Esophagus squamous epithelium (tissue), 5 donors: ENCODE data around the gene TMEM255B. TPM values are rescaled to one million over a fixed set of nuclear protein-coding genes. Genes with fewer than 3 reads are reported as not detected.
A peak's percentile ranks its signal among the peaks of the same experiment; 100 is the strongest.

ENCODE experiments used
- DNase-seq: peaks from one replicate; lab custom pipeline; 2025; lab: John Stamatoyannopoulos, UW
- H3K27ac ChIP-seq, 4 donors: fragments of 200-600 bp; sonication (generic); one replicate each; pipeline ENCODE4 v1.5.1; 2016 to 2019; ENCODE audit warnings: mild to moderate bottlenecking in 1 of 4
- H3K27me3 ChIP-seq, 4 donors: fragments of 200-600 bp; sonication (generic); 1 replicate in 3 of 4; 2 replicates in 1 of 4; pipeline versions ENCODE4 v1.5.1 to v1.6.0; 2017 to 2021; ENCODE audit warnings: antibody characterized with exemption in 1 of 4
- H3K36me3 ChIP-seq, 3 donors: fragments of 200-600 bp; sonication (generic); one replicate each; pipeline ENCODE4 v1.5.1; 2016 to 2019
- H3K4me1 ChIP-seq, 3 donors: fragments of 200-600 bp; sonication (generic); one replicate each; pipeline ENCODE4 v1.5.1; 2017 to 2019
- H3K4me3 ChIP-seq, 4 donors: fragments of 200-600 bp; sonication (generic); 1 replicate in 3 of 4; 2 replicates in 1 of 4; pipeline ENCODE4 v1.5.1; 2016 to 2019; ENCODE audit warnings: mild to moderate bottlenecking in 2 of 4, moderate library complexity in 1 of 4
- H3K9me3 ChIP-seq, 3 donors: fragments of 200-600 bp; sonication (generic); one replicate each; pipeline ENCODE4 v1.5.1; 2016 to 2019
- CTCF ChIP-seq, 6 experiments: fragments of 450-650 bp in 4 of 6; fragments of 200-600 bp in 2 of 6; sonication (generic) in 2 of 6; IDR thresholded peaks; one replicate each; pipeline ENCODE4 v1.5.1; 2016 to 2019; ENCODE audit warnings: antibody characterized with exemption in 6 of 6, mild to moderate bottlenecking in 4 of 6, moderate library complexity in 4 of 6
- POLR2A ChIP-seq, 4 donors: fragments of 450-650 bp; IDR thresholded peaks; one replicate each; pipeline ENCODE4 v1.6.1; 2017; ENCODE audit warnings: antibody characterized with exemption in 4 of 4, mild to moderate bottlenecking in 4 of 4, moderate library complexity in 3 of 4
- WGBS, 2 donors: methylation state at CpG; one replicate each; pipeline ENCODE4 v1.1.5; 2018; 5-methylcytosine and 5-hydroxymethylcytosine counted together
- intact Hi-C: fragments of 100-400 bp; cut with DNase I; formaldehyde crosslinking; loops from one replicate; pipeline ENCODE4 v1.15.0; 2022
- total RNA-seq, 4 donors: library from RNA; depleted of rRNA; stranded (reverse); fragments of >200 nt; gene quantifications; one replicate each; pipeline ENCODE4 v1.1.0, GENCODE V29; 2016
- donor health status: DM: yes; HTN: yes; CAD: no.

TMEM255B gene
- total RNA-seq, 4 donors from 2014 or later: 0.30 to 9.2 (median 3.2) TPM; not detected in 1

GRCh38 chr13:113769106-113769505 is 10.1 kb downstream of the TMEM255B start:
- no peak for DNase-seq
- 94% methylated on average over 3 of the region's 5 CpGs; no CpG with 5 or more reads in 1 of the 2 donors for WGBS, 2 donors
- no peak overlapping the region for H3K4me3 ChIP-seq
- intact Hi-C loops: no loop called here
- peaks cover 0 to 4% (median 0%) of the 10 kb centered on the region in 3 donors for H3K4me1 ChIP-seq
- peaks cover 0 to 5% (median 0%) of the 10 kb centered on the region in 4 donors for H3K27me3 ChIP-seq
- H3K27ac ChIP-seq: no peak overlapping the region
- no peak for TF ChIP-seq POLR2A (IDR thresholded peaks at IDR 0.05)
- TF ChIP-seq CTCF (IDR thresholded peaks at IDR 0.05): no peak
- H3K9me3 ChIP-seq: no peaks in the 10 kb centered on the region
- peaks cover 0 to 12% (median 0%) of the 10 kb centered on the region in 3 donors for H3K36me3 ChIP-seq

- peaks cover 0 to 12% (median 0%) of the 10 kb centered on the region in 3 donors for H3K36me3 ChIP-seq
- WGBS, 2 donors: 78% methylated on average over 7 to 10 of the region's 13 CpGs
- no peak overlapping the region for H3K4me3 ChIP-seq
- TF ChIP-seq CTCF (IDR thresholded peaks at IDR 0.05) (no peak), POLR2A (IDR thresholded peaks at IDR 0.05) (no peak)
- DNase-seq: no peak
- H3K4me1 ChIP-seq: peaks cover 0 to 10% (median 0%) of the 10 kb centered on the region in 3 donors
- no peak overlapping the region for H3K27ac ChIP-seq
- intact Hi-C loops: no loop called here
- H3K27me3 ChIP-seq: no peaks in the 10 kb centered on the region
- no peaks in the 10 kb centered on the region for H3K9me3 ChIP-seq
Observed at GRCh38 chr13:113769881-113770280, 10.9 kb downstream of the TMEM255B start.

- Histone ChIP-seq H3K36me3 (peaks cover 0 to 12% (median 0%) of the 10 kb centered on the region in 3 donors), H3K9me3 (no peaks in the 10 kb centered on the region), H3K4me1 (peaks cover 0 to 10% (median 0%) of the 10 kb centered on the region in 3 donors), H3K27ac (no peak overlapping the region), H3K27me3 (peaks cover 0 to 1% (median 0%) of the 10 kb centered on the region in 4 donors), H3K4me3 (no peak overlapping the region)
- intact Hi-C loops: no loop called here
- DNase-seq: no peak
- WGBS, 2 donors: 83% methylated on average over 3 of the region's 8 CpGs; no CpG with 5 or more reads in 1 of the 2 donors
- TF ChIP-seq CTCF (IDR thresholded peaks at IDR 0.05) (no peak), POLR2A (IDR thresholded peaks at IDR 0.05) (no peak)
Observed at GRCh38 chr13:113770441-113770840, 11.4 kb downstream of the TMEM255B start.

GRCh38 chr13:113770937-113771336 is 11.9 kb downstream of the TMEM255B start:
- no peaks in the 10 kb centered on the region for H3K9me3 ChIP-seq
- H3K4me1 ChIP-seq: peaks cover 0 to 9% (median 0%) of the 10 kb centered on the region in 3 donors
- 90 to 95% methylated on average over 3 to 5 of the region's 5 CpGs for WGBS, 2 donors
- no peak overlapping the region for H3K4me3 ChIP-seq
- H3K36me3 ChIP-seq: peaks cover 0 to 12% (median 0%) of the 10 kb centered on the region in 3 donors
- peaks cover 0 to 6% (median 0%) of the 10 kb centered on the region in 4 donors for H3K27me3 ChIP-seq
- intact Hi-C loops: no loop called here
- DNase-seq: no peak
- no peak overlapping the region for H3K27ac ChIP-seq
- TF ChIP-seq POLR2A (IDR thresholded peaks at IDR 0.05): no peak
- TF ChIP-seq CTCF (IDR thresholded peaks at IDR 0.05): no peak

- intact Hi-C loops: no loop called here
- Histone ChIP-seq H3K9me3 (no peaks in the 10 kb centered on the region), H3K36me3 (peaks cover 0 to 12% (median 0%) of the 10 kb centered on the region in 3 donors), H3K4me3 (no peak overlapping the region), H3K27ac (peak overlapping the region in 1 of 4 donors; percentile 7), H3K27me3 (peaks cover 0 to 15% (median 0%) of the 10 kb centered on the region in 4 donors), H3K4me1 (peaks cover 0 to 6% (median 0%) of the 10 kb centered on the region in 3 donors)
- TF ChIP-seq CTCF (IDR thresholded peaks at IDR 0.05) (no peak), POLR2A (IDR thresholded peaks at IDR 0.05) (no peak)
- WGBS, 2 donors: 33 to 46% methylated on average over 4 of the region's 4 CpGs
- DNase-seq: no peak
Observed at GRCh38 chr13:113771709-113772331, 12.8 kb downstream of the TMEM255B start.
